Stimulated activated CD8-positive, alpha-beta memory T cell treated with anti-CD3 and anti-CD28 coated beads, Interleukin-4, amount 100 ng/mL, for 1 hour (primary cell): ENCODE measurements around the gene PIP5KL1.

Source experiments
- DNase-seq, 2 donors: peaks; one replicate each; pipeline ENCODE4 v3.0.0-alpha.2; 2020; ENCODE audit warnings: low read depth in 2 of 2, low spot score in 1 of 2

Gene PIP5KL1

DNA sequence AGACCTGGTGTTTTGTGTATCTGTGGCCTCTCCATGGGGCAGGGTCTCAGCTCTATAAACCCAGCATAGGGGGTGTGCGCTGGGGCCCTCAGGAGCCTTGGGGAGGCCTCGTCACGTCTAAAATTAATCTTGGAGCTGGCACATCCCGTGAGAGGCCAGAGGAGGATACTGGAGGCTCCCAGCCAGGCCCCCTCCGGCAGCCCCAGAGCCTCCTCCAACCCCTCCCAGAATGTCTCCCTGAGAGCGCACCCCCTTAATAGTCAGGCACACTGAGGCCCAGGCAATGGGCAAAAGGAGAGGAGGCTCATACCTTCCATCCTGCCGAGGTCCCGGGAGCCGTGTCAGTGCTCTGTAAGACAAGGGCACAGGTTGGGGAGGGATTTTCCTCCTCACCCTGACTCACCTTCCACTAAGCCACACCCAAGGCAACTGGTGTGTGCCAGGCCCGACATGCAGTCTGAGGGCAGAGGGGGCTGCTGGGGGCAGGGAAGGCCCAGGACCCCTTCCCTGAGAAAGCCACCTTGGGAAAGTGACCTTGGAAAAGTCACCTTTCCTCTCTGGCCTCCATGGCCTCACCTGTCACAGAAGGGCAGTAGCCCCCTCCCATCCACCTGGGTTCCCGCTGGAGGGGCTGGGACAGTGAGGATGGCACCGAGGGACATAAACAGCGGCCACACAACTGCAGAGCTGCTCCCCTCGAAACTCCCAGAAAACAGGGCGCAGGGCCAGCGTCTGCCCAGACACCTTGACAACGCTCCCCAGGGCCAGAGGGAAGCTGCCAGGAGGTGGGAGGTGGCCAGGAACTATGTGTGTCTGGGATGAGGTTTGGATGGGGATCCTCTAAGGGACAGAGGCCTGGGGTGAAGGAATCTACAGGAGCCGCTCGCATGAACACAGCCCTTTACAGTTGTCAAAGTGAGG is 56.0 kb downstream of the PIP5KL1 start:
- DNase-seq, result no peak

DNA sequence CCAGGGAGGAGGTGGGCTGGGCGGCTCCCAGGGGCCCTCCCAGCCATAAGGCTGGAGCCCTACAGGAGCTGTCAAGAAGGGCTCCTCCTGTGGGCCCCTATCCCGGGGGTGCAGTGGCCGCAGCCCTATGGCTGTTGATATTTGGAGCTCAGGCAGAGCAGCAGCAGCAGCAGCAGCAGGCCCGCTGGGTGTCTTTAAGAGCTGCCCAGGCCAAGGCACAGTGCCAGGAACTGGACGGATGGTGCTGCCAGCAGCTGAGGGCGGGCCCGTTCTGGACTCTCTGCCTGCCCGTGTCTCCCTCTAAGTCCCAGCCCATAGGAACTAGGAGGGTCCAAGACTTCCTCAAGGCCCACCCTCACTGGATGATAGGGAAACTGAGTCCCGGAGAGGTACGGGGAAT is 56.7 kb downstream of the PIP5KL1 start:
- no peak for DNase-seq

DNA sequence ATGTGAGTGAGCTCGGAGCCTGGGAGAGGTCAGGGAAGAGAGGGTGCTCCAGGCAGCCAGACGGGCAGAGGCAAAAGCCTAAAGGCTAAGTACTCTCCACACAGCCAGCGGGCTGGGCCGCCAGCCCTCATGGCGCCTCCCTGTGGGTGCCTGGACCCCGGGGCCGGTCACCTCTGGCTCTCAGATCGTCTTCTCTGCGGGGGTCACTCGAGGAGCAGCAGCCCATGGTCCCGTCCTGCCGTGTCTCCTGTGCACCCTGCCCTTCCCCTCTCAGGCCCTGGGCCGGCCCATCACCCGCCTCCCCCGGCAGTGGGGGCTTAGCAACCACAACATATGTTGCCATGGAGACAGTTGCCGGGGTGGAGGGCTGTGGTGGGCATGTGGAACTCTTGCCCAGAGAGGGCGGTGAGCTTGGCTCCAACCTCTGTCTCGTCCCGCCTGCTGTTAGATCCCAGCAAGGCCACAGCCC is 57.3 kb downstream of the PIP5KL1 start:
- no peak for DNase-seq

DNA sequence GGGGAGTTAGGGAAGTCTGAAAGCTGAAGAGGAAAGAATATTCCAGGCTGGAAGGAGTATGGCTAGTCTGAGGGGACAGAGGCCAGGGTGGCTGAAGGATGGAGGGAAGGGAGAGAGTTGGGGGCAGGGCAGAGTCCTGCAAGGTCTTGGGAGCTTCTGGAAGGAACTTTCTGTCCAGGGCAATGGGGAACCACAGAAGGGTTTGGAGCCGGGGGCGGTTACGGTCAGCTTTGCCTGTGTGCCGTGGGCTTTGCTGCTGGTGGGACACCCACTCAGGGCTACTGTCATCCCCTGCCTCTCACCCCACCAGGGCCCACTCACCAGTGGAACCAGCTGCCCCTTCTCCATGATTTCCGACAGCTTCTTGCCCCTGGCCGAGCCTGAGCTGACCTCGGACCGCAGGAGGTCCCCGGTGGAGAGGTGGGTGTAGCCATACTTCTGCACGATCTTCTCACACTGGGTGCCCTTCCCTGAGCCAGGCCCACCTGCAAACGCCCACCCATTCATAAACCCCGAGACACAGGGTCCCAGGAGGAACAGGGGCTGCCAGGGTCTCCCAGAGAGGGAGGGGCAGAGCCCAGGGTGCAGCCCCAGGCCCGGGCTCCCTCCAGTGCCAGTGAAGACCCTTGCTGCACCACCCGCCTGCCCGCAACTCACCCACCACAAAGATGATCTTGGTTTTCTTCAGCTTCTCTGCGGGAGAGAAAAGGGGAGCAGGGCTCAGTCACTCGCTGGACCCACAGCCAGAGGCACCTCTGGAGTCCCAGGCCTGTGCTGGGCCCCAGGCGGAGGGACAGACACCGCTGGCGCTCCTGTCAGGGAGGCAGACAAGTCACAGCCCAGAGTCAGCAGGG is 58.0 kb downstream of the PIP5KL1 start:
- DNase-seq, result no peak

DNA sequence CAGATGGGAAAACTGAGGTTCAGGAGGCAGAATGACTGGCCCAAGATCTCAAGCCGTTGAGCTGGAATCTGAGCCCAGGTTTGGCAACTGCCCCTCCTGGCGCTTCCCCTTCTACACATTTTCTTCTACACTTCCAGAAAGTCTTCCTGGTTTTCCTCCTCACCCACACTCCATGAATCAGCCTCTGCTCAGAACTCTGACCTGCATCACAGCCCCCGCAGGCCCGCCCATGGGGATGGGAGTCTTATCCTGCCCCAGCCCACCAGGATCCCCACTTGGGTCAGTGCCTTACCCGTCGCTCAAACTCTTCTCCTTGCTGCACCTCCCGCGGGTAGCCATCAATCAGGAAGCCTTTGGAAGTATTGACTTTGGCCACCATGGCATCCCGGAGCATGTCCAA is 59.0 kb downstream of the PIP5KL1 start:
- no peak for DNase-seq

DNA sequence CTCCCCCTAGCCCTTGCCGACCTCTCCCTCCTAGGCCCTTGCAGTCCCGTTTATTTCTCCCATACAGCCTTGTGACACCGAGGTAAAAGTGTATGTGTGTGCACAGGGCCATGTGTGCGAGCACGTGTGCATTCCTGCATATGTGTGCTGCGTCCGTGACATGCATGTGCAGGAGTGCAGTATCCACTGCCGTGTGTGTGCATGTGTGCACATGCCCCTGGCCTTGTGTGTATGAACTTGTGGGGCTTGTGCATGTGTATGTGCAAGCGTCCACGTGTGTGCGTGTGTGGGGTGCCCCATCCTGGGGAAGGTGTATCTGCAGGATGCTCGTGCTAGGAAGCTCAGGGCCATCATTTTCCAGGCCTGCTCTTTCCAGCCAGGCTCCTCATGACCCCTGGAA is 59.7 kb downstream of the PIP5KL1 start:
- no peak for DNase-seq
